OCI-LY1 (cell line): ENCODE results near the gene ADAMTS6.

ENCODE experiments used
- EZH2 ChIP-seq: fragments of 200-600 bp; sonication (generic), shearing (Covaris generic); IDR thresholded peaks from 2 replicates; pipeline ENCODE4 v1.8.0; 2017; ENCODE audit warnings: borderline replicate concordance, mixed run types, mild to moderate bottlenecking, antibody characterized with exemption, low read length, moderate library complexity, mixed read lengths
- TF ChIP-seq, protein P1 (sequence below): fragments of 200-600 bp; sonication (generic), shearing (Covaris generic); IDR thresholded peaks from 2 replicates; pipeline ENCODE4 v1.5.1; 2017; ENCODE audit warnings: mild to moderate bottlenecking, antibody characterized with exemption, low read length, moderate library complexity, mixed read lengths

- TF ChIP-seq, protein P1, sequence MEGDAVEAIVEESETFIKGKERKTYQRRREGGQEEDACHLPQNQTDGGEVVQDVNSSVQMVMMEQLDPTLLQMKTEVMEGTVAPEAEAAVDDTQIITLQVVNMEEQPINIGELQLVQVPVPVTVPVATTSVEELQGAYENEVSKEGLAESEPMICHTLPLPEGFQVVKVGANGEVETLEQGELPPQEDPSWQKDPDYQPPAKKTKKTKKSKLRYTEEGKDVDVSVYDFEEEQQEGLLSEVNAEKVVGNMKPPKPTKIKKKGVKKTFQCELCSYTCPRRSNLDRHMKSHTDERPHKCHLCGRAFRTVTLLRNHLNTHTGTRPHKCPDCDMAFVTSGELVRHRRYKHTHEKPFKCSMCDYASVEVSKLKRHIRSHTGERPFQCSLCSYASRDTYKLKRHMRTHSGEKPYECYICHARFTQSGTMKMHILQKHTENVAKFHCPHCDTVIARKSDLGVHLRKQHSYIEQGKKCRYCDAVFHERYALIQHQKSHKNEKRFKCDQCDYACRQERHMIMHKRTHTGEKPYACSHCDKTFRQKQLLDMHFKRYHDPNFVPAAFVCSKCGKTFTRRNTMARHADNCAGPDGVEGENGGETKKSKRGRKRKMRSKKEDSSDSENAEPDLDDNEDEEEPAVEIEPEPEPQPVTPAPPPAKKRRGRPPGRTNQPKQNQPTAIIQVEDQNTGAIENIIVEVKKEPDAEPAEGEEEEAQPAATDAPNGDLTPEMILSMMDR: no peak
- no peak for TF ChIP-seq EZH2
Measured at GRCh38 chr5:65441800-65442199, 39.9 kb downstream of the ADAMTS6 start.
